SKM-1 treated with dmso at 0.1 percent for 144 hours (cell line): ENCODE measurements around the gene PCCA.

Experiments
- DNase-seq: peaks from one replicate; lab custom pipeline; 2025; ENCODE audit not compliant: unreplicated experiment; lab: John Stamatoyannopoulos, UW

Gene PCCA

DNA sequence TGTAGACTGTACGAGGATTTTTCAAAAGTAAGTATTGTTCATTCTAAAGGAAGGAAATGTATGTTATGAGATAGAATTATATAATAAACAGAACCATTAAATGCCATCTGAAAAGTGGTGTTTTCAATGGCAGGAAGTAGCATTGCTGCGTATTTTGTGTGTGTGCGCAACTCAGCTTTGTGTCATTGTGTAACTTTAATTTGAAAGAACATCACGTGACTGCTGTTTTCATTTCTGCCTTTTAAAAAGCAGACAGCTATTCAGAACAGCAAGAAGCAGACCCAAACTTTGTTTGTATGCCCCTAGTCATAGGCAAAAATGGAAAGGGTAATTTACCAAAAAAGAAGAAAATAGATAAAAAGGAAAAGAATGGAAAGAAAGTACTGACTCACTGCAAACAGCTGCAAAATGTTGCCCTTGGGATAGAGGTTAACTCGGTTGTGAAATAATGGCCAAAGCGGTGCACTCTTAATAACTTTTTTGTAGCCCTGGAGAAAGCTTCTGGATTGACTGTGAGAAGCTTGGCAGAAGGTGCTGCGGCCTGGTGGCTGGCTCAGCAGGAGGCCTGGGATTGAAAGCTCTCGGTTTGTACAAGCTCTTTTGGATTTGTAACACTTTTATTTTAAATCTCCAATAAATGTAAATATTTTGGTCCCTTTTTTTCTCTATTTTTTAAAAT is 402.4 kb downstream of the PCCA start:
- DNase-seq = peak; percentile 12

GRCh38 chr13:100493418-100493817 is 404.5 kb downstream of the PCCA start:
- peak; percentile 74 for DNase-seq

GRCh38 chr13:100495455-100495854 is 406.6 kb downstream of the PCCA start:
- no peak for DNase-seq

GRCh38 chr13:100497389-100497788 is 408.5 kb downstream of the PCCA start:
- no peak for DNase-seq

- DNase-seq = no peak
Measured at GRCh38 chr13:100502446-100502845, 413.6 kb downstream of the PCCA start.

GRCh38 chr13:100503622-100504021 is 414.7 kb downstream of the PCCA start:
- no peak for DNase-seq

- DNase-seq = no peak
Measured at GRCh38 chr13:100506154-100506553, 417.3 kb downstream of the PCCA start.

- DNase-seq = no peak
Measured at GRCh38 chr13:100506600-100507422, 417.9 kb downstream of the PCCA start.

DNA sequence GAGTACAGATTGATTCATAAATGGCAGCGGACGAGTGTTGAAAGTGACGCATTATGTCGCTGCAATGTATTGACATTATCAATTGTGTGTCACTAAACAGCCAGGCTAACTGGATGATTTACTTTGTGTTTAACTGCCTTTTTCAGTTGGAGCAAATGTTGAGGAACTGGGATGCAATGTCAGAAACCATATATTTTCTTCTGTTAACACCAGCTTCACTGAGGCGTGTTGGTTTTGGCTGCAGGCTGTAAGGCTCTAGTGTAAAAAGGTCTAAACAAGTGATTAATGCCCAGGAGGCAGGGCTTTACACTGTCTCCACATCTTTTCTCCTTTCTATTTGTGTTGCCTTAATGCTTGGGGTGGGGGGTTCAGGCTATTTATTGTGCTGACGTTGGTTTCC is 419.6 kb downstream of the PCCA start:
- DNase-seq = no peak

GRCh38 chr13:100508996-100509395 is 420.1 kb downstream of the PCCA start:
- DNase-seq = no peak

GRCh38 chr13:100510208-100510957 is 421.5 kb downstream of the PCCA start:
- DNase-seq = no peak

DNA sequence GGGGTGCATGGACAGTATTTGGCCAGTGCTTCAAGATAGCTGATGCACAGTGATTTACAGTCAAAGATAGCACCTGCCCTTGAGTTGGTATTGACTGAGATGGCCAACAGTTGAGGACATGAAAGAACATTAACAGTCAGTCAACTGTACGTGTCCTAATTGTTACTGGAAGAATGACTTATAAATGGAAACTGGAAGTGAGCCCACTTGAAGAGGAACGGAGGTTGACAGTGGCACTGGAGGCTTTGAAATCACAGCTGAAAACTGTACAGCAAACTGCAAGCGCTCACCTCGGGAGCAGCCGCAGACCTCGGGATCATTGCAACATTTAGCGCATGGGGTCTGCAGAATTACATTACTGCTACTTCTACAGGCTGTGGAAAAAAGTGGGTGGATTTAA is 422.6 kb downstream of the PCCA start:
- DNase-seq = no peak

GRCh38 chr13:100512422-100512821 is 423.5 kb downstream of the PCCA start:
- DNase-seq = no peak

- no peak for DNase-seq
Measured at GRCh38 chr13:100513171-100513570, 424.3 kb downstream of the PCCA start.

DNA sequence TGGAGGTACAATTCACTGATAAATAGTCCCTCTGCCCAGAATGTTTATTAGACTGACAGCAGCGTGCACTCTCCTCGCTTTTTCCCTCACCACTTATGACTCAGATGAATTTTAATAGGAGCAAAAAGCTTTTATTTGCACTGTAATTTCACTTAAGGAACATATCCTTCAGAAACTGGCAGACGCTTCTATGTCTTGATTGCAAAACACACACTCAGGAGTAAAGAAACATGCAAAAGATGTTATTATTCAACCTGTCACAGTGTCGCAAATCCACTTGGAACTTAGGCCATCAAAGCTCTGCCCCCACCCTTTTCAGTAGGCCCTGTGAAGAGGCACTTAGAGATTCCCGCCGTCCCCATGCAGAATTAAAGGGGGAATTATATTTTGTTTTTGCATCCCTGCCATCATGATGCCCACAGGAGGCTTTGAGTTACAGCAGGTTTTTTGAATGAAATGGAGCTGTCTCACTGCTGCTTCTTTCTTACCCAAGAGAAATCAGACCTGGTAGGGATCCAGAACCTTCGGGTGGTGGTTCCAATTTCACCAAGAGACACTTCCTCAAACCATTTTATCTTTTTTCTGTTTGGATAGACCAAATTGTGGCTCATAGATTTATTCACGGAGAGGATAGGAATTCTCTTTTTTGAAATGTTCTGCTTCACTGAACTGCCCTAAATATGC is 425.2 kb downstream of the PCCA start:
- DNase-seq = no peak

- DNase-seq = peak; percentile 45
Measured at GRCh38 chr13:100514788-100515409, 426.0 kb downstream of the PCCA start.

- DNase-seq = no peak
Measured at GRCh38 chr13:100515410-100515800, 426.5 kb downstream of the PCCA start.

GRCh38 chr13:100517135-100517534 is 428.2 kb downstream of the PCCA start:
- no peak for DNase-seq

DNA sequence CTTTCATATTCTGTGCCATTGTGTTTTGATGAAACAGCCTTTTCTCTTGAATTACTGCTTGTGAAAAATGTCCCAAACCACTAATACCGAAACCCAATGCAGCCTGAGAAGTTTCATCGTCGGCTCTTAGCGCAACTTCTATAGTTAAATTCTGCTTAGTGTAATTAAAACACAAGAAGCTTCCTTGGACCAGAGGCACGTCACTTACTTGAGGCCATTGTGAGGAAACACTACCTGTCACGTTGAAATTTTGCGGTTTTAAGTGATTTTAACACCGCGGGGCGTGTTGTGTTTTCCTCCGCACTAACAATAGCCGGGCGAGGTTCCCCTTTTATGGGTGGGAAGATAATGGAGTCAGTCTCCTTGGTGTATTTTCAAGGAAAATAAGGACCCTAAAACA is 428.8 kb downstream of the PCCA start:
- no peak for DNase-seq

- DNase-seq = no peak
Measured at GRCh38 chr13:100518394-100519062, 429.6 kb downstream of the PCCA start.
